PC-9 (cell line): ENCODE measurements around the gene CYSRT1. TPM values are rescaled to one million over a fixed set of nuclear protein-coding genes. Genes with fewer than 3 reads are reported as not detected.

ENCODE experiments used
- BruUV-seq: library from RNA; stranded (reverse); fragments of 400-500 nt; replicated peaks from 2 replicates; lab custom pipeline; 2021; lab: Mats Ljungman, UMichigan
- CTCF ChIA-PET: fragments of 300-600 bp; sonication (Branson Sonifier 250); formaldehyde crosslinking; loops from one replicate; lab custom pipeline; 2022; ENCODE audit warnings: antibody characterized with exemption; lab: Charles Lee
- POLR2A ChIA-PET: fragments of 300-600 bp; sonication (Branson Sonifier 250); formaldehyde crosslinking; loops from one replicate; lab custom pipeline; 2022; ENCODE audit warnings: antibody characterized with exemption; ENCODE audit not compliant: unreplicated experiment; lab: Charles Lee
- DNase-seq, 2 experiments: peaks; one replicate each; pipeline versions ENCODE4 v3.0.0 to v3.0.0-alpha.2; 2015 to 2022; ENCODE audit warnings: mixed read lengths in 1 of 2
- H2AFZ ChIP-seq: fragments of 200-600 bp; sonication (generic); 2 replicates; pipeline ENCODE4 v1.8.1; 2017; ENCODE audit warnings: antibody characterized with exemption
- H3F3A ChIP-seq: fragments of 200-600 bp; sonication (generic); 2 replicates; pipeline ENCODE4 v1.8.1; 2017; ENCODE audit warnings: antibody characterized with exemption, mild to moderate bottlenecking, low read depth; ENCODE audit not compliant: insufficient read depth
- H3K27ac ChIP-seq: fragments of 200-600 bp; sonication (generic); 2 replicates; pipeline ENCODE4 v1.6.1; 2016; ENCODE audit warnings: mixed run types
- H3K27me3 ChIP-seq: fragments of 200-600 bp; sonication (generic); 2 replicates; pipeline ENCODE4 v1.6.1; 2016; ENCODE audit warnings: low read depth, mixed run types; ENCODE audit not compliant: insufficient read depth
- H3K36me3 ChIP-seq: fragments of 200-600 bp; sonication (generic); 2 replicates; pipeline ENCODE4 v1.6.1; 2016; ENCODE audit warnings: low read depth, mixed run types
- H3K4me1 ChIP-seq: fragments of 200-600 bp; sonication (generic); replicated peaks from 2 replicates; pipeline ENCODE4 v1.6.1; 2016; ENCODE audit warnings: mixed run types; ENCODE audit not compliant: insufficient read depth
- H3K4me2 ChIP-seq: fragments of 200-600 bp; sonication (generic); 2 replicates; pipeline ENCODE4 v1.6.1; 2017; ENCODE audit warnings: mixed run types
- H3K4me3 ChIP-seq: fragments of 200-600 bp; sonication (generic); 2 replicates; pipeline ENCODE4 v1.6.1; 2016; ENCODE audit warnings: mixed run types
- H3K79me2 ChIP-seq: fragments of 200-600 bp; sonication (generic); 2 replicates; pipeline ENCODE4 v1.6.1; 2017; ENCODE audit warnings: low read depth, mixed run types
- H3K9me2 ChIP-seq: fragments of 200-600 bp; sonication (generic); 2 replicates; pipeline ENCODE4 v1.8.1; 2017; ENCODE audit warnings: mild to moderate bottlenecking; ENCODE audit not compliant: insufficient read depth
- H3K9me3 ChIP-seq: fragments of 200-600 bp; sonication (generic); 2 replicates; pipeline ENCODE4 v1.8.1; 2016; ENCODE audit warnings: low read depth; ENCODE audit not compliant: insufficient read depth
- H4K20me1 ChIP-seq: fragments of 200-600 bp; sonication (generic); 2 replicates; pipeline ENCODE4 v1.8.1; 2017; ENCODE audit not compliant: insufficient read depth
- EZH2 ChIP-seq: fragments of 200-600 bp; sonication (generic); IDR thresholded peaks from 2 replicates; pipeline ENCODE4 v1.8.0; 2017; ENCODE audit warnings: antibody characterized with exemption, low read depth
- intact Hi-C: fragments of 100-400 bp; cut with micrococcal nuclease; formaldehyde crosslinking; loops from one replicate; pipeline ENCODE4 v1.10.0; 2022; ENCODE audit not compliant: unreplicated experiment
- total RNA-seq: library from RNA; stranded (reverse); gene quantifications from 2 replicates; pipeline ENCODE4 v1.2.3, GENCODE V29; 2021
- TF ChIP-seq, protein P1 (sequence below): fragments of 200-600 bp; sonication (generic); conservative IDR thresholded peaks from 2 replicates; pipeline ENCODE4 v1.6.1; 2017; ENCODE audit warnings: mixed run types, antibody characterized with exemption, mild to moderate bottlenecking, moderate library complexity

The CYSRT1 gene
- total RNA-seq, 1 experiment from 2014 or later: 15.2 TPM

DNA sequence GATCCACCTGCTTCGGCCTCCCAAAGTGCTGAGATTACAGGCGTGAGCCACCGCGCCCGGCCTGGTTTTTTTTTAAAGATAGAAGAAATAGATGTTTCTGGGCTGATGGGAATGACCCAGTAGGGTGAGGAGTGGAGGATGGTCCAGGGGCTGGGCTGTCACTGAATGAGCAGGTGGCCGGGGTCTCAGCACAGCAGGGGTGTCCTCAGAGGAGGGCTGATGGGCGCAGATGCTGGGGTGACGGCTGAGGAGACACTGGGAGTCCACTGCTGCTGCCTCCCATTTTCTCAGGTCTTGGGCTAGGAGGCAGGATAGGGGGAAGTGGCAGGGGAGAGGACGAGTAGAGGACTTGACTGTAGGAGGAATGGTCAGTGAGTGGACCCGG, 50.2 kb downstream of the CYSRT1 start:
- no peak for TF ChIP-seq EZH2
- TF ChIP-seq, protein P1, sequence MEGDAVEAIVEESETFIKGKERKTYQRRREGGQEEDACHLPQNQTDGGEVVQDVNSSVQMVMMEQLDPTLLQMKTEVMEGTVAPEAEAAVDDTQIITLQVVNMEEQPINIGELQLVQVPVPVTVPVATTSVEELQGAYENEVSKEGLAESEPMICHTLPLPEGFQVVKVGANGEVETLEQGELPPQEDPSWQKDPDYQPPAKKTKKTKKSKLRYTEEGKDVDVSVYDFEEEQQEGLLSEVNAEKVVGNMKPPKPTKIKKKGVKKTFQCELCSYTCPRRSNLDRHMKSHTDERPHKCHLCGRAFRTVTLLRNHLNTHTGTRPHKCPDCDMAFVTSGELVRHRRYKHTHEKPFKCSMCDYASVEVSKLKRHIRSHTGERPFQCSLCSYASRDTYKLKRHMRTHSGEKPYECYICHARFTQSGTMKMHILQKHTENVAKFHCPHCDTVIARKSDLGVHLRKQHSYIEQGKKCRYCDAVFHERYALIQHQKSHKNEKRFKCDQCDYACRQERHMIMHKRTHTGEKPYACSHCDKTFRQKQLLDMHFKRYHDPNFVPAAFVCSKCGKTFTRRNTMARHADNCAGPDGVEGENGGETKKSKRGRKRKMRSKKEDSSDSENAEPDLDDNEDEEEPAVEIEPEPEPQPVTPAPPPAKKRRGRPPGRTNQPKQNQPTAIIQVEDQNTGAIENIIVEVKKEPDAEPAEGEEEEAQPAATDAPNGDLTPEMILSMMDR: no peak
- CTCF ChIA-PET: no interaction called here
- Histone ChIP-seq H4K20me1 (peaks cover 6% of the 10 kb centered on the region; the same call in 1 of the 2 replicates), H3K79me2 (peaks cover 24% of the 10 kb centered on the region; the same call in 1 of the 2 replicates), H3K27me3 (no peaks in the 10 kb centered on the region), H3F3A (peaks cover 24% of the 10 kb centered on the region), H3K4me3 (no peak overlapping the region), H2AFZ (no peak overlapping the region), H3K9me2 (no peaks in the 10 kb centered on the region), H3K4me2 (no peak overlapping the region), H3K27ac (no peak overlapping the region), H3K4me1 (peaks cover 16% of the 10 kb centered on the region), H3K9me3 (no peaks in the 10 kb centered on the region), H3K36me3 (no peaks in the 10 kb centered on the region)
- no peak for DNase-seq
- POLR2A ChIA-PET: interaction anchor here (0.6 kb wide), 1 partner anchor 21 kb away, joined by 3 read pairs; no protein-coding TSS in a partner anchor
- BruUV-seq: no TSS peak
- intact Hi-C loops: no loop called here

Other genes with a start within 250 kb of the CYSRT1 start
- gene PTGDS, start 247.7 kb upstream of the CYSRT1 start, total RNA-seq: 1.7 and 2.0 TPM in 2 replicates
- 0.41 and 0.43 TPM in 2 replicates for gene LCNL1, start 242.2 kb upstream of the CYSRT1 start, total RNA-seq
- 54.9 and 78.9 TPM in 2 replicates for gene PAXX, start 232.8 kb upstream of the CYSRT1 start, total RNA-seq
- gene CLIC3, start 228.6 kb upstream of the CYSRT1 start, total RNA-seq: 24.1 and 39.7 TPM in 2 replicates
- 79.2 and 115 TPM in 2 replicates for gene ABCA2, start 196.9 kb upstream of the CYSRT1 start, total RNA-seq
- not detected in 2 replicates for gene FUT7, start 193.1 kb upstream of the CYSRT1 start, total RNA-seq
- gene NPDC1, start 179.0 kb upstream of the CYSRT1 start, total RNA-seq: 89.8 and 137 TPM in 2 replicates
- 9.0 and 14.1 TPM in 2 replicates for gene ENTPD2, start 171.1 kb upstream of the CYSRT1 start, total RNA-seq
- 46.9 and 50.3 TPM in 2 replicates for gene SAPCD2, start 154.6 kb upstream of the CYSRT1 start, total RNA-seq
- gene UAP1L1, start 147.7 kb upstream of the CYSRT1 start, total RNA-seq: 9.9 and 14.7 TPM in 2 replicates
- 79.3 and 107 TPM in 2 replicates for gene MAN1B1, start 138.2 kb upstream of the CYSRT1 start, total RNA-seq
- 104 and 126 TPM in 2 replicates for gene DPP7, start 110.4 kb upstream of the CYSRT1 start, total RNA-seq
- gene GRIN1, start 86.0 kb upstream of the CYSRT1 start, total RNA-seq: 0.10 TPM in 1 of 2 replicates, not detected in the other
- 2.3 and 2.5 TPM in 2 replicates for gene LRRC26, start 55.1 kb upstream of the CYSRT1 start, total RNA-seq
- gene TMEM210, start 53.1 kb upstream of the CYSRT1 start, total RNA-seq: 0.74 and 1.5 TPM in 2 replicates
- 92.1 and 95.4 TPM in 2 replicates for gene ANAPC2, start 36.6 kb upstream of the CYSRT1 start, total RNA-seq
- 98.7 and 109 TPM in 2 replicates for gene SSNA1, start 36.5 kb upstream of the CYSRT1 start, total RNA-seq
- gene TPRN, start 24.4 kb upstream of the CYSRT1 start, total RNA-seq: 61.0 and 61.8 TPM in 2 replicates
- gene TMEM203, start 19.5 kb upstream of the CYSRT1 start, total RNA-seq: 43.3 and 45.5 TPM in 2 replicates
- gene NDOR1, start 19.5 kb upstream of the CYSRT1 start, total RNA-seq: 27.7 and 28.8 TPM in 2 replicates
- 31.3 and 38.0 TPM in 2 replicates for gene RNF208, start 2.9 kb upstream of the CYSRT1 start, total RNA-seq
- gene RNF224, start 2.3 kb downstream of the CYSRT1 start, total RNA-seq: 3.9 and 4.7 TPM in 2 replicates
- gene SLC34A3, start 5.7 kb downstream of the CYSRT1 start, total RNA-seq: 1.4 and 2.5 TPM in 2 replicates
- 441 and 494 TPM in 2 replicates for gene TUBB4B, start 16.1 kb downstream of the CYSRT1 start, total RNA-seq
- 0.45 and 0.46 TPM in 2 replicates for gene STPG3, start 26.1 kb downstream of the CYSRT1 start, total RNA-seq
- gene NELFB, start 30.2 kb downstream of the CYSRT1 start, total RNA-seq: 94.2 and 103 TPM in 2 replicates
- gene TOR4A, start 52.6 kb downstream of the CYSRT1 start, total RNA-seq: 48.9 and 59.9 TPM in 2 replicates
- 20.6 and 25.8 TPM in 2 replicates for gene NRARP, start 77.1 kb downstream of the CYSRT1 start, total RNA-seq
- 23.7 and 38.5 TPM in 2 replicates for gene EXD3, start 198.0 kb downstream of the CYSRT1 start, total RNA-seq
- gene NOXA1, start 198.2 kb downstream of the CYSRT1 start, total RNA-seq: 10.5 and 22.8 TPM in 2 replicates
- gene ENTPD8, start 216.2 kb downstream of the CYSRT1 start, total RNA-seq: 5.4 and 5.9 TPM in 2 replicates
- 73.4 and 90.4 TPM in 2 replicates for gene NSMF, start 234.2 kb downstream of the CYSRT1 start, total RNA-seq